Astrocyte (in vitro differentiated cells and primary cell): ENCODE results near the gene F11R.

Source experiments
- EZH2 ChIP-seq: IDR thresholded peaks from 2 replicates; pipeline ENCODE4 v1.6.1; 2012; ENCODE audit warnings: mild to moderate bottlenecking, low read length, inconsistent platforms; ENCODE audit not compliant: insufficient read depth
- TF ChIP-seq, protein P1 (sequence below): IDR thresholded peaks from 2 replicates; pipeline ENCODE4 v1.5.1; 2011; ENCODE audit warnings: low read depth, mild to moderate bottlenecking, inconsistent platforms, low read length, moderate library complexity; ENCODE audit not compliant: insufficient read depth

DNA sequence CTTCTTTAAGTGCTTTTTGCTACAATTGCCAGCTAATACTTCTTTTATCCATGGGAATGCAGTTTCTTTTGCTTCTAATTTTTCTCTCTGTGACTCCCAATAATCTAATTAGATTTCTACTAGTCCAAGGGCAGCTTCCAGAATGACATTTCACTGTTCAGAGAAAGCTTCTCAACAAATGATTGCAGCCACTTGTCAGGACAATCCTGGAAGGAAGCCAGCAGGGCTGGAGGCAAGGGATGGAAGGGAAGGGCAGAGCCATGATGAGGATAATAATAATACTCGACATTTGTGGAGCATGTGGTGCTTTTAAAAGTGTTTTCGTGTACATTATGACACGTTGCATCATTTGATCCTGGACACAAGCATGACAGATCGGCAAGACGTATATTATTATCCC lies 19.4 kb downstream of the F11R start:
- TF ChIP-seq, protein P1, sequence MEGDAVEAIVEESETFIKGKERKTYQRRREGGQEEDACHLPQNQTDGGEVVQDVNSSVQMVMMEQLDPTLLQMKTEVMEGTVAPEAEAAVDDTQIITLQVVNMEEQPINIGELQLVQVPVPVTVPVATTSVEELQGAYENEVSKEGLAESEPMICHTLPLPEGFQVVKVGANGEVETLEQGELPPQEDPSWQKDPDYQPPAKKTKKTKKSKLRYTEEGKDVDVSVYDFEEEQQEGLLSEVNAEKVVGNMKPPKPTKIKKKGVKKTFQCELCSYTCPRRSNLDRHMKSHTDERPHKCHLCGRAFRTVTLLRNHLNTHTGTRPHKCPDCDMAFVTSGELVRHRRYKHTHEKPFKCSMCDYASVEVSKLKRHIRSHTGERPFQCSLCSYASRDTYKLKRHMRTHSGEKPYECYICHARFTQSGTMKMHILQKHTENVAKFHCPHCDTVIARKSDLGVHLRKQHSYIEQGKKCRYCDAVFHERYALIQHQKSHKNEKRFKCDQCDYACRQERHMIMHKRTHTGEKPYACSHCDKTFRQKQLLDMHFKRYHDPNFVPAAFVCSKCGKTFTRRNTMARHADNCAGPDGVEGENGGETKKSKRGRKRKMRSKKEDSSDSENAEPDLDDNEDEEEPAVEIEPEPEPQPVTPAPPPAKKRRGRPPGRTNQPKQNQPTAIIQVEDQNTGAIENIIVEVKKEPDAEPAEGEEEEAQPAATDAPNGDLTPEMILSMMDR, result no peak
- TF ChIP-seq EZH2, result no peak
